DND-41 (cell line): ENCODE data around the gene THY1.

Experiments
- EZH2 ChIP-seq: IDR thresholded peaks from 3 replicates; pipeline ENCODE4 v1.6.1; 2012; ENCODE audit warnings: borderline replicate concordance, low read depth, mild to moderate bottlenecking, moderate library complexity, low read length, inconsistent platforms; ENCODE audit not compliant: severe bottlenecking
- TF ChIP-seq, protein P1 (sequence below): IDR thresholded peaks from 2 replicates; pipeline ENCODE4 v1.5.1; 2012; ENCODE audit warnings: borderline replicate concordance, low read length, moderate library complexity, mild to moderate bottlenecking; ENCODE audit not compliant: poor library complexity, severe bottlenecking; ENCODE audit errors: extremely low read depth

GRCh38 chr11:119374632-119375336, 48.2 kb downstream of the THY1 start:
- TF ChIP-seq, protein P1, sequence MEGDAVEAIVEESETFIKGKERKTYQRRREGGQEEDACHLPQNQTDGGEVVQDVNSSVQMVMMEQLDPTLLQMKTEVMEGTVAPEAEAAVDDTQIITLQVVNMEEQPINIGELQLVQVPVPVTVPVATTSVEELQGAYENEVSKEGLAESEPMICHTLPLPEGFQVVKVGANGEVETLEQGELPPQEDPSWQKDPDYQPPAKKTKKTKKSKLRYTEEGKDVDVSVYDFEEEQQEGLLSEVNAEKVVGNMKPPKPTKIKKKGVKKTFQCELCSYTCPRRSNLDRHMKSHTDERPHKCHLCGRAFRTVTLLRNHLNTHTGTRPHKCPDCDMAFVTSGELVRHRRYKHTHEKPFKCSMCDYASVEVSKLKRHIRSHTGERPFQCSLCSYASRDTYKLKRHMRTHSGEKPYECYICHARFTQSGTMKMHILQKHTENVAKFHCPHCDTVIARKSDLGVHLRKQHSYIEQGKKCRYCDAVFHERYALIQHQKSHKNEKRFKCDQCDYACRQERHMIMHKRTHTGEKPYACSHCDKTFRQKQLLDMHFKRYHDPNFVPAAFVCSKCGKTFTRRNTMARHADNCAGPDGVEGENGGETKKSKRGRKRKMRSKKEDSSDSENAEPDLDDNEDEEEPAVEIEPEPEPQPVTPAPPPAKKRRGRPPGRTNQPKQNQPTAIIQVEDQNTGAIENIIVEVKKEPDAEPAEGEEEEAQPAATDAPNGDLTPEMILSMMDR: no peak
- no peak for TF ChIP-seq EZH2
